HG03159 (cell line): ENCODE results near the gene HSCB.
A peak's percentile ranks its signal among the peaks of the same experiment; 100 is the strongest.
"Not testable (repeated sequence)": the region's sequence is repeated elsewhere in the genome, so short reads cannot be mapped to it uniquely, and the experiment has no call there.

Experiments used
- ATAC-seq: cut with Tn5 transposase; IDR thresholded peaks from one replicate; pipeline ENCODE4 v1.9.1; 2021; ENCODE audit warnings: mild to moderate bottlenecking, moderate library complexity; ENCODE audit not compliant: unreplicated experiment

HSCB gene, protein sequence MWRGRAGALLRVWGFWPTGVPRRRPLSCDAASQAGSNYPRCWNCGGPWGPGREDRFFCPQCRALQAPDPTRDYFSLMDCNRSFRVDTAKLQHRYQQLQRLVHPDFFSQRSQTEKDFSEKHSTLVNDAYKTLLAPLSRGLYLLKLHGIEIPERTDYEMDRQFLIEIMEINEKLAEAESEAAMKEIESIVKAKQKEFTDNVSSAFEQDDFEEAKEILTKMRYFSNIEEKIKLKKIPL

DNA sequence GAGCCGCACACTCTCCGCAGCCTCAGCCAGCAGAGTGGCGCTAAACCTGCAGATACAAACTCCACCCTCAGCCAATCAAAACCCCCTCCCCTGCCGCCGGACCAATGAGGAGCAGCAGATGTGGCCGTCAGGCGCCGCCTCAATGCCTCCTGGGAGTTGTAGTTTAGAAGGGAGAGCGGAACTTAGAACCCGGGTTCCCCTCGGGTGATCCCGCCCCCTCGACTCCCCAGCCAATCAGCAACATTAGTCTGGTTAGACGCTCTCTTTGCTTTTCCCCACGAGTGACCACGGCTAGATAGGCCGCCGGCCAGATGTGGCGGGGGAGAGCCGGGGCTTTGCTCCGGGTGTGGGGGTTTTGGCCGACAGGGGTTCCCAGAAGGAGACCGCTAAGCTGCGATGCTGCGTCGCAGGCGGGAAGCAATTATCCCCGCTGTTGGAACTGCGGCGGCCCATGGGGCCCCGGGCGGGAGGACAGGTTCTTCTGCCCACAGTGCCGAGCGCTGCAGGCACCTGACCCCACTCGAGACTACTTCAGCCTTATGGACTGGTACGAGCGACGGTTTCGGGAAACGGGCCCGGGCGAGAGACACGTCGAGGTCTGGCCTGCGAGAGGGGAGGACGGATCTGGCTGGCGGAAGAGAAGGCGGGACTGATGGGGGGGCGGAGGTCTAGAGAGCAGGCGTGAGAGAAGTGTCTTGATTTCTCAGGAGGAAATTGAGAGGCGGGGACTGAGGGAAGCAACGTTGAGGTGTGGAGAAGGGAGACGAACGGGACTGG is at the start of gene HSCB, which contains the start of gene CHEK2:
Gene HSCB (plus strand): TSS at position 255 of the 777 bp plus-strand sequence. CDS start 57 bp downstream, at position 312.
Gene CHEK2 (minus strand): TSS at position 36 of the 777 bp plus-strand sequence. CDS start 7,099 bp downstream, outside the sequence.
- ATAC-seq = peak; percentile 92

DNA sequence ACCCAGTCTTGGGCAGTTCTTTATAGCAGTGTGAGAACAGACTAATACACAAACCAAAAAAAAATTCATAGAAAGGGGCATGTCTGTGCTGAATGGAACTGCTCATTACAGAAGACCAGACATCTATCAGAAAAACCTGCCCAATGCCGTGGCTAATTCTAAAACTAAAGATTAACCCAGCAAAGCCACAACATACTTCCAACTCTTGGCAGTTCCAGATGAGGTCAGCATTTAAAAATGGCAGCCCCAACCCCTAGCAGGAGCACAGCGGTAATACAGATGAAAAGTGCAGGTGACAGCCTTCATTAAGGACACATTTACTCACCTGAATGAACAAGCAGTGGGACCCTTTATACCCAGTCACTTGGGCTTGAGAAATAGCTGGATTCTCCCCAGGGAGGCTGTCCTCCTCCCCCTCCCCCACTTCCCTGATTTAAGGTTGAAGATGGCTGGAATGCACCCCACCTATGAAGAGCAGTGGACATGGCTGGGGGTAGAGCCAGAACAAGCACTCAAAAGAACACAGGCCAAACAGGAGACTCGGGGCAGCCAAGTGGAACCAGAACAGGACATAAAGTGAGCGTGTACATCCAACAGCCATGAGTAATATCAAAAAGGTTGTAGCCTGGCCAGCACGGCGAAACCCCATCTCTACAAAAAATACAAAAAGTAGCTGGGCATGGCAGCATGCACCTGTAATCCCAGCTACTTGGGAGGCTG is 48.6 kb upstream of the HSCB start:
- not testable (repeated sequence) for ATAC-seq

DNA sequence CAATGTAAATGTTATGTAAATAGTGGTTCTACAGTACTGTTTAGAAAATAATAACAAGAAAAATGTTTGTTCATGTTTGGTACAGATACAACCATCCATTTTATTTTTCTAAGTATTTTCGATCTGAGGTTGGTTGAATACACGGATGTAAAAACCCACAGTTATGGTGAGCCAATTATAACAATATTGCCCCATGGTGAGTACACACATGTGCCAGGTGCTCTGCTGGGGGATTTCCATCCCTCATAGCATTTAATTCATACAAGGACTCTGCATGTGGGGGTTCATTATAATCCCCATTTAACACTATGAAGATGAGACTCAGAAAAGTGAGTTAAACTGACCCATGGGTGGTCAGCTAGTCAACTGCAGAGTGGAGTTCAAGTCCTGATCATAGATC is 38.9 kb upstream of the HSCB start:
- ATAC-seq = no peak

DNA sequence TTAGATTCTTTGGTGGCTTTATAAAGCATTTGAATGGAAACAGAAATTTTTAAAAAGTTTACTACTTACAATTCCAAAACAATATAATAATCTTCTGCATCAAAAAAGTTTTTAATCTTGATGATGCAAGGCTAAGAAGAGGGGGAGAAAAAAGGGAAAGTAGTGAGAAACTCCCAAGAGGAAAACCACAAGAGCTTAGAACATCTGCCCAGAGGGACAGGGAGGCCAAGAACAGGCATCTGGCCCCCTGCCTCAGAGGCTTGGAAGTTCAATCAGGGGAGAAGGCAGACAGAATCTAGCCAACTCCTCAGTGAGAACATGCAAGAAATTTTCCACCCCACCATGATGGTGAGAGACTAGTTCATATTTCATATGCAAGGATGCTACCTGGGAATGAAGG is 38.4 kb upstream of the HSCB start:
- ATAC-seq = no peak

DNA sequence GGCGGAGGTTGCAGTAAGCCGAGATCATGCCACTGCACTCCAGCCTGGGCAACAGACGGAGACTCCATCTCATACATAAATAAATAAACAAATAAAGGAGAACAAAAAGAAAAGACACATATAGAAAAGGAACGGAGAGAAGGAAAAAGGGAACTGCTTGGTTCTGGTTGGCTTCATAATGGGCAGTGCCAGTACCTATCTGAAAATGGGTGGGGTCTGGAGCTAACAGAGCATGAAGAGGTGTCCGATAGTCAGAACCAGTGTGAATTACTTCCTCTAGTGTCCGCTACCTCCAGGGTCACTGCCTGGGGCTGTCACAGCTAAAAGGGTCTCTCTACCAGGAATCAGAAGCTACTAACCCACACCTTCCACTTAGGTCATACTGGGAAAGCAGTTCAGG is 35.0 kb upstream of the HSCB start:
- no peak for ATAC-seq

DNA sequence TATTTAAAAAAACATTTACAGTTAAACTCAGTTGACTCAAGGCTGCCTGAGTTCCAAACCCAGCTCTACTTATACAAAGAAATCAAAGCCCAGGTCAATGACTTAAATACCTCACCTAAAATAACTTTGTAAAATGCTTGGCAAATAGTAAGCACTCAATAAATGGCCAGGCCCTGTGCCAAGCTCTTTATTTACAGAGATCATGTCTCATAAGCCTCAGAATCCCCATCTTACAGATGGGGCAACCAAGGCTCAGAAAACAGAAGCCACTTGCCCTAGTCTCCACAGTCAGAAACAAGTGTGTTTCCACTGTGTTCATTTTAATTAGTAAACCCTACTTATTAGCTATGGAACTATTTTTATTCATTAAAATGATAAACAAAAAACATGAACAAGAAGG is 31.7 kb upstream of the HSCB start:
- ATAC-seq = no peak

DNA sequence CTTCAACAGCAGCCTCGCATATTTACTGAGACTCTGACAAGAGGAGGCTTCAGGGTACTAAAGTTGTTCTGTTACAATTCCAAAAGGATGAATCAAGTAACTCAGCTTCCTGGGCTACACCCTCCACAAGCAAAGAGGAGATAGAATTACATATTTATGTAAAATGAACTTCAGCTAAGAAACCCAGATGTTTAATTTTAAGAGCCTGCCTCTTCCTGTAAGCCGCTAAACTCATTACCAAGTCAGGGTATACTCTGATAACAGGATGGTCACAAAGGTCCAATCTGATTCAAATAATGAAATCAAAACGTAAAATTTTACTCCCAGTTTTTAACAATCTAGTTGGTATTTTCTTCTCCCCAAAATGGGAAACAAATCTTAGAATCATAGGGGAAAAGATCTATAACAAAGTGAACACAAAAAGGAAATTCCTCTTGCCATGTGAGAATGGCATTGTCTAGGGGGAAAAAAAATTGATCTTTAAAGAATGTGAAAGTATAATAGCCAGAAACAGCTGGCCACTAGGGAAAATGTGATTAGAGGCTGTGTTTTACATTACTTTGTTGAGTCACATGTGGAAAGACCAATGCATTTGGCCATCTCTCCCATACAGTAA is 31.2 kb upstream of the HSCB start:
- no peak for ATAC-seq

DNA sequence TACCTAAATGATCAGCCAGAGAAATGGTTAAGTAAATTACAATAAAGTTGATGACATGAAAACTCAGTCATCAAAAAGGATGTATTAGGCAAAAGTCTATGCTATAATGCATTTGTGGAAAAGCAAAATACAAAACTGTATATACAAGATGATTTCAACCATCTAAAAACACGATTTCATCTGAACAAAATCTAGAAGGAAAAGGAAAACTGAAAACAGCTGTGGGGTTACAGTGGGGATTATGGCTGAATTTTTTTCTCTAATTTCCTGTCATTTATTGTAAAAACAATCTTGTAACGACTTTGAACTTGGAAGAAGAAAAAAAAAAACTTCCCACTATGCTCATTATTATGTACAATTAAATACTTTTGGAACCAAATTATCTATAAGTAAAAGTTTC is 30.5 kb upstream of the HSCB start:
- ATAC-seq = no peak

DNA sequence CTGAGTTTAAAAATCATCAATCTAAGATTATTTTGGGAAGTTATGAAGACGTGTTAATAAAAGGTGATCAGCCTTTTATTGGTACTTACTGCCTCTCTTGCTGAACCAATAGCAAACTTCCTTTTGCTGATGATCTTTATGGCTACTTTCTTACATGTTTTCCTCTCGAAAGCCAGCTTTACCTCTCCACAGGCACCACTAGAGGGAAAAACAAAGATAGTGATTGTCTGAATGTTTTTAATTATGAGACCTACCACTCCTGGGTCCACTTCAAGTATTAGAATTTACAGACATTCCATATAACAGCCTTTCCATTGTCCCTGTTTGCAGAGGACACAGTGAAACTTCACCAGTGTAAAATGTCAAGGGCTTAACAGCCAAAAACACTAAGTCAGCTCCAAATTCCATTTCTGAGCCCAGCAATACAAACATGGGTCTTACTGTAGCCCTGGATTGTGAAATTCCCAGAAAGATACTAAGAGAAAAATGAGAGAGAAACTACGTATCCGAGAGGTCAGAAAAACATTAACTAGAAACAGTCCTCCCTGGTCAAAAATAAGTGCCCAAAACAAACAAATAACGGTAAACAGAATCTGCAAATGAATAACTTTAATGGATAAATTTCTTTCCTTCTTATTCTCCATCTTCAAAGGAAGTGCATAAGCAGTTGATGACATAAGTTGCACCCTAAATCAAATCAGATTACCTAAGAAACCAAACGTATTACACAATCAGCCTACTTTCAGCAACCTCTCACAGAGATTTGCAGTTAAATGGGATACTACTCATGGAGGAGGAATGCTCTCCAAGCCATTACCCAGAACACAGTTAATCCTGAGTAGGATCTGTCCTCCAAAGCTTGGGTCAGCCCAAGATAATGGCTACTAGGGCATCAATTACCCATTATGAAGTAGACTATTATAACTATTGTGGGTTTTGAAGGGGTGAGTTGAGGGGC is 29.7 kb upstream of the HSCB start:
- ATAC-seq = no peak

DNA sequence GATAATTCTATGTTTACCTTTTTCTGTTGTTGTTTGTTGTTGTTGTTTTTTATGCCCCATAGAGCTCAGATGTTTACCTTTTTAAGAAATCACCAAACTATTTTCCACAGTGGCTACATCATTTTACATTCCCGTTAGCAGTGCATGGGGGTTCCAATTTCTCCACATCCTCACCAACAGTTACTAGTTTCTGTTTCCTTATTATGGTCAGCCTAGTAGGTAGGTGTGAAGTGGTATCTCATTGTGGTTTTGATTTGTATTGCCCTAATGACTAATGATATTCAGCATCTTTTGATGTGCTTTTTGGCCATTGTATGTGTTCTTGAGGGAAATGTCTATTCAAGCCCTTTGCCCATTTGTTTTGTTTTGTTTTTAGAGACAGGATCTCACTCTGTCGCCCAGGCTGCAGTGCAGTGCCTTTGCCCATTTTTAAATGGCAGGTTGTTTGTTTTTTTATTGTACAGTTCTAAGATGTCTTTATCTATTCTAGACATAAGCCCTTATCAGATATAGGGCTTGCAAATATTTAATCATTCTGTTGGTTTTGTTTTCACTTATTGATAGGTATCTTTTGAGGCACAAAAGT is 27.7 kb upstream of the HSCB start:
- no peak for ATAC-seq

DNA sequence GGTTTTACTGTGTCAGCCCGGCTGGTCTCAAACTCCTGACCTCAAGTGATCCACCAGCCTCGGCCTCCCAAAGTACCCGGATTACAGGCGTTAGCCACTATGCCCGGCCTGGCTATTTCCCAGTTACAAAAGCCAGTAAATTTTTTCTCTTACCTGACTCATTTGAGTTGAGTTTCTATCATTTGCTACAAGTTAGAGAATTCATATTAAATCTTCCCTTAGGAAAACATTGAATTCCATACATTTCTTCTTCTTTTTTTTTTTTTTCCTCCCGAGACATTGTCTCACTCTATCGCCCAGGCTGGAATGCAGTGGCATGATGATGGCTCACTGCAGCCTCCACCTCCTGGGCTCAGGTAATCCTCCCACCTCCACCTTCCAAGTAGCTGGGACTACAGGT is 26.2 kb upstream of the HSCB start:
- ATAC-seq = no peak

DNA sequence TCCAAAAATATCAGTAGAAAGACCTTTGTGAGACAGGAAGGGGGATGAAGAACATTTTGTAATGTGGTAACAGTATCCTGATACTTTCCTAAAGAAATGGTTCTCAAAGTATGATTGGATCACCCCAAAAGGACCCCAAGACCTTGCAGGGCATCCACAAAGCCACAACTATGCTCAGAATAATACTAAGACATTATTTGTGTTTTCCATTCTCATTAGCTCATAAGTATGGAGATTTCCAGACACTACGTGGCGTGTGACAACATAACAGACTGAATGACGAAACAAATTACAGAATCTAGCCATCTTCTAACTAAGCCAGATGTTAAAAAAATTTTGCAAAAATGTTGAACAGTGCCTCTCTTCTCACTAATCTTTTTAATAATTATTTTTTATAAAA is 25.2 kb upstream of the HSCB start:
- no peak for ATAC-seq

DNA sequence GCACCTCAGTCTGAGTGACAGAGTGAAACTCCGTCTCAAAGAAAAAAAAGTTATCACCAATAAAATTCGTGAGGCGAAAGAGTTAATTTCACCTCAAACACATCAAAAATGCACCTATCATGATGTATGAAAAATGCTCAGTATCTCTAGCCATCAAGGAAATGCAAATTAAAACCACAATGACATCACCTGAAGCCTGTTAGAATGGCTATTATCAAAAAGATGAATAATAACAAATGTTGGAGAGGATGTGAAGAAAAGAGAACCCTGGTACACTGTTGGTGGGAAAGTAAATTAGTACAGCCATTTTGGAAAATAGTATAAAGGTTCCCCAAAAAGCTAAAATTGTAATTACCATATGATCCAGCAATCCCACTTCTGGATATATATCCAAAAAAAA is 23.8 kb upstream of the HSCB start:
- ATAC-seq = no peak

DNA sequence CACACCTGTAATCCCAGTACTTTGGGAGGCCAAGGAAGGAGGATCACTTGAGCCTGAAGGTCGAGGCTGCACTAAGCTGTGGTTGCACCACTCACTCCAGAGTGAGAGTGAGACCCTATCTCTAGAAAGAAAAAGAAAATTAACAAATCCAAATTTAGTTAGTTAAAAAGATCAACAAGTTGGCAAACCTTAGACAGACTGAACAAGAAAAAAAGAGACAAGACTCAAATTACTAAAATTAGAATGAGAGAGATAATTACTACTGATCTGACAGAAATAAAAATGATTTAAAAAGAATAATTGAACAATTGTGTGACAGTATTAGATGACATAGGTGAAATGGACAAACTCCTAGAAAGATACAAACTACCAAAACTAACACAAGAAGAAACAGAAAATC is 13.8 kb upstream of the HSCB start:
- no peak for ATAC-seq

DNA sequence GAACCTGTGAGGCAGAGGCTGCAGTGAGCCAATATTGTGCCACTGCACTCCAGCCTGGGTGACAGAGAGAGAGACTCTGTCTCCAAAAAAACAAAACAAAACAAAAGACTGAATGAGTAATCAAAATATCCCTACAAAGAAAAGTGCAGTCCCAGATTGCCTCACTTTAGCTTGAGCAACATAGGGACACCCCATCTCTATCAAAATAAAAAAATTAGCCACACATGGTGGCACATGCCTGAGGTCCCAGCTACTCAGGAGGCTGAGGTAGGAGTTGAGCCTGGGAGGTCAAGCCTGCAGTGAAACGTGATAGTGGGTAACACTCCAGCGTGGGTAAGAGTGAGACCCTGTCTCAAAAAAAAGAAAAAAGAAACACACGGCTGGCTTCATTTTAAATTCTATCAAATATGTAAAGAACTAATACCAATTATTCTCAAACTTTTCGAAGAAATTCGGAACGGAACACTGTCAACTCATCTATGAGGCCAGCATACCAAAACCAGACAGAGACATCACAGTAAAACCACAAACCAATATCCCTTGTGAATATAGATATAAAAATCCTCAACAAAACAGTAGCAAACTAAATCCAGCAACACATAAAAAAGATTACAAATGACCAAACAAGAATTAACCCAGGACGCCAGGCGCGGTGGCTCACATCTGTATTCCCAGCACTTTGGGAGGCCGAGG is 13.1 kb upstream of the HSCB start:
- ATAC-seq = no peak

DNA sequence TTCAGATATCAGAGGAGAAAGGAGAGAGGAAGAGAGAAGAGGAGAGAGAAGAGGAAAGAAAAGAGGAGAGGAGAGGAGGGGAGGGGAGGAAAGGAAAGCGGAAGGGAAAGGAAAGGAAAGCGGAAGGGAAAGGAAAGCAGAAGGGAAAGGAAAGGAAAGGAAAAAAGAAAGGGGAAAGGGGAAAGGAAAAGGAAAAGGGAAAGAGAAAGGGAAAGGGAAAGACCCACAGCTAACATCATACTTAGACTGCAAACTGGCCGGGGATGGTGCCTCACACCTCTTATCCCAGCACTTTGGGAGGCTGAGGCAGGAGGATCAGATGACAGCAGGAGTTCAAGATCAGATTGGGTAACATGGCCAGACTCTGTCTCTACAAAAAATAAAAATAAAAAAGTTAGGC is 11.7 kb upstream of the HSCB start:
- no peak for ATAC-seq

DNA sequence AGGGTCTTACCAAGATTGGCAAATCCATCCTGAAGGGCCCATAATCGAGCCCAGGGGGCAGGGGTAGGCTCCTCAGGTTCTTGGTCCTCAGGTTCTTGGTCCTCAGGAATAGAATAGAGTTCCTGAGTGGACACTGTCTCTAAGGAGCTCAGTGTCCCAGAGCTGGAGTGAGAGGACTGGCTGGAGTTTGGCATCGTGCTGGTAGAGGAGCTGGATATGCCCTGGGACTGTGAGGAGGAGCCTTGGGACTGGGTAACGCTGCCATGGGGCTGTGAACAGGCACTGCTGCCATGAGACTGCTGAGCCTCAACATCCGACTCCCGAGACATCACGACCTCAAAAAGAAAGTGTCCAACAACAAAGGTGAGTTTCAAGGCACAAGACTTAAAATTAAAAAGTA is 7.4 kb upstream of the HSCB start:
- ATAC-seq = no peak

DNA sequence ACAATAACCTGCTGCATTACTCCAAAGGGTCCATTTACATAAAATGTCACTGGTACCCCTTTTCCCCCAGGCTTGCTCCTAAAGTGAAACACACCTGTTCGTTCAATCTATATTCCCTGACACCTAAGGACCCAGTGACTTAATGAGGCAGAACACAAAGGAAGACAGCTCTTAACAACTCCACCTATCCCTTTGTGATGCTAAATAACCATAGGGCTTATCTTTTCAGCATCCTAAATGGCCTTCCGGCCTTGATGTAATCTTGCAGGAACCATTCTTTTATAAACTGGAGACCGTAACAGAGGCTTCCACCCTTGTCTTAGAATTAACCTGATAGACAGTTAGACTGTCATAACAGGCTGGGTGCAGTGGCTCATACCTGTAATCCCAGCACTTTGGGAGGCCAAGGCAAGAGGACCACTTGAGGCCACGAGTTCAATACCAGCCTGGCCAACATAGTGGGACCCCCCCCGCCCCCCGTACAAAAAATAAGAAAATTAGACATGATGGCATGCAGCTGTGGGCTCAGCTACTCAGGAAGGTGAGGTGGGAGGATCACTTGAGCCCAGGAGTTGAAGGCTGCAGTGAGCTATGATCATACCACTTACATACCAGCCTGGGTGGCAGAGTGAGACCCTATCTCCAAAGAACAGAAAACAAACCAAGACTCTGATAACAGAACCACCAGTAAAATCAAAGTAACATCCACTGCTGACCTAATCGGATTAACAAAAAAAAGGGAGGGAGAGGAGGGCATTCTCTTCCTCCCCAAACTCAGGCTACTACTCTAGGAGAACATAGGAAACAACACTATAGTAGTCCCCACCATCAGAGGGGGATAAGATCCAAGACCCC is 5.3 kb upstream of the HSCB start:
- no peak for ATAC-seq
